IMR-90 (cell line): ENCODE measurements around the gene PCSK6. TPM values are rescaled to one million over a fixed set of nuclear protein-coding genes. Genes with fewer than 3 reads are reported as not detected.

ENCODE experiments used
- ATAC-seq: fragments of 200-7000 bp; cut with Tn5 transposase; 2 replicates; pipeline ENCODE4 v1.9.1; 2020; ENCODE audit warnings: low read depth, mild to moderate bottlenecking, moderate library complexity
- BruUV-seq: library from RNA; stranded (reverse); fragments of 400-500 nt; replicated peaks from 2 replicates; lab custom pipeline; 2021; lab: Mats Ljungman, UMichigan
- CTCF ChIA-PET: fragments of 300-600 bp; formaldehyde crosslinking; extraction: SDS; loops from one replicate; lab custom pipeline; 2021; ENCODE audit warnings: antibody characterized with exemption; lab: Yijun Ruan, JAX
- POLR2A ChIA-PET: fragments of 300-600 bp; sonication (Branson Sonifier 250); formaldehyde crosslinking; loops from one replicate; lab custom pipeline; 2022; ENCODE audit warnings: antibody characterized with exemption; ENCODE audit not compliant: unreplicated experiment; lab: Charles Lee
- DNase-seq: peaks from one replicate; pipeline ENCODE4 v3.0.0; 2013
- H2AFZ ChIP-seq: replicated peaks from 2 replicates; pipeline ENCODE3; 2013; ENCODE audit warnings: low read length, mild to moderate bottlenecking; ENCODE audit not compliant: poor library complexity
- H2AK5ac ChIP-seq: 2 replicates; pipeline ENCODE4 v1.6.1; 2013; ENCODE audit warnings: low read depth, low read length, inconsistent platforms
- H2AK9ac ChIP-seq: replicated peaks from 2 replicates; pipeline ENCODE3; 2013; ENCODE audit warnings: mild to moderate bottlenecking, low read depth, low read length, moderate library complexity; ENCODE audit not compliant: poor library complexity
- H2BK120ac ChIP-seq: 2 replicates; pipeline ENCODE4 v1.6.1; 2013; ENCODE audit warnings: low read depth, low read length, inconsistent platforms
- H2BK15ac ChIP-seq: 3 replicates; pipeline ENCODE4 v1.6.1; 2013; ENCODE audit warnings: low read depth, low read length, inconsistent platforms
- H2BK20ac ChIP-seq: 2 replicates; pipeline ENCODE4 v1.6.1; 2013; ENCODE audit warnings: low read depth, mild to moderate bottlenecking, inconsistent platforms, low read length, moderate library complexity
- H2BK5ac ChIP-seq: 2 replicates; pipeline ENCODE4 v1.6.1; 2013; ENCODE audit warnings: mild to moderate bottlenecking, low read depth, low read length, inconsistent platforms; ENCODE audit not compliant: poor library complexity, severe bottlenecking
- H3K14ac ChIP-seq: replicated peaks from 2 replicates; pipeline ENCODE4 v1.6.1; 2013; ENCODE audit warnings: low read depth, low read length, inconsistent platforms
- H3K18ac ChIP-seq: 2 replicates; pipeline ENCODE4 v1.6.1; 2013; ENCODE audit warnings: low read depth, low read length, control low read depth
- H3K23ac ChIP-seq: 2 replicates; pipeline ENCODE4 v1.6.1; 2013; ENCODE audit warnings: low read depth, low read length, inconsistent platforms
- H3K27ac ChIP-seq: 2 replicates; pipeline ENCODE4 v1.5.1; 2013; ENCODE audit warnings: mild to moderate bottlenecking, control low read depth, low read length; ENCODE audit not compliant: insufficient read depth
- H3K27me3 ChIP-seq: 2 replicates; pipeline ENCODE4 v1.6.1; 2013; ENCODE audit warnings: low read length; ENCODE audit not compliant: control insufficient read depth, insufficient read depth
- H3K36me3 ChIP-seq: 2 replicates; pipeline ENCODE4 v1.6.1; 2013; ENCODE audit warnings: low read length, mixed read lengths; ENCODE audit not compliant: control insufficient read depth, insufficient read depth
- H3K4ac ChIP-seq: 2 replicates; pipeline ENCODE4 v1.6.1; 2013; ENCODE audit warnings: low read depth, low read length, inconsistent platforms
- H3K4me1 ChIP-seq: 2 replicates; pipeline ENCODE4 v1.6.1; 2013; ENCODE audit warnings: low read length, mixed read lengths; ENCODE audit not compliant: control insufficient read depth, insufficient read depth
- H3K4me2 ChIP-seq: 2 replicates; pipeline ENCODE4 v1.6.1; 2013; ENCODE audit warnings: low read depth, mild to moderate bottlenecking, control low read depth, low read length, moderate library complexity
- H3K4me3 ChIP-seq: 2 replicates; pipeline ENCODE4 v1.5.1; 2013; ENCODE audit warnings: low read depth, mild to moderate bottlenecking, control low read depth, low read length, moderate library complexity; ENCODE audit not compliant: insufficient read depth
- H3K56ac ChIP-seq: 2 replicates; pipeline ENCODE4 v1.6.1; 2013; ENCODE audit warnings: low read length, inconsistent platforms; ENCODE audit not compliant: insufficient read depth; ENCODE audit errors: extremely low read depth
- H3K79me1 ChIP-seq, 2 experiments: 2 replicates each; pipeline ENCODE4 v1.6.1; 2013; ENCODE audit warnings: low read length in 2 of 2, inconsistent platforms in 1 of 2, low read depth in 1 of 2
- H3K9ac ChIP-seq: 2 replicates; pipeline ENCODE4 v1.6.1; 2013; ENCODE audit warnings: low read depth, low read length, control low read depth
- H3K9me1 ChIP-seq: 2 replicates; pipeline ENCODE4 v1.6.1; 2013; ENCODE audit warnings: low read length, inconsistent platforms; ENCODE audit not compliant: insufficient read depth
- H3K9me3 ChIP-seq: 2 replicates; pipeline ENCODE4 v1.6.1; 2013; ENCODE audit warnings: low read length; ENCODE audit not compliant: control insufficient read depth, insufficient read depth
- H4K20me1 ChIP-seq: 2 replicates; pipeline ENCODE4 v1.6.1; 2013; ENCODE audit warnings: low read length, inconsistent platforms; ENCODE audit not compliant: insufficient read depth
- H4K5ac ChIP-seq: 2 replicates; pipeline ENCODE4 v1.6.1; 2013; ENCODE audit warnings: mild to moderate bottlenecking, low read depth, low read length, control low read depth
- H4K8ac ChIP-seq, 2 experiments: 2 replicates each; pipeline ENCODE4 v1.6.1; 2013; ENCODE audit warnings: low read depth in 2 of 2, low read length in 2 of 2, control low read depth in 1 of 2, inconsistent platforms in 1 of 2
- H4K91ac ChIP-seq: 2 replicates; pipeline ENCODE4 v1.6.1; 2013; ENCODE audit warnings: low read depth, low read length, inconsistent platforms; ENCODE audit not compliant: insufficient read depth
- BHLHE40 ChIP-seq: fragments of 150-350 bp; IDR thresholded peaks from 2 replicates; pipeline ENCODE4 v1.6.1; 2016; ENCODE audit warnings: mild to moderate bottlenecking, low read depth, low read length
- CHD1 ChIP-seq: IDR thresholded peaks from 2 replicates; pipeline ENCODE4 v1.6.1; 2012; ENCODE audit warnings: low read depth, low read length, improper control_type of control experiment
- MAFK ChIP-seq: IDR thresholded peaks from 2 replicates; pipeline ENCODE4 v1.6.1; 2012; ENCODE audit warnings: low read depth, low read length, improper control_type of control experiment
- MAZ ChIP-seq: IDR thresholded peaks from 2 replicates; pipeline ENCODE4 v1.6.1; 2012; ENCODE audit warnings: low read depth, mild to moderate bottlenecking, low read length, improper control_type of control experiment, moderate library complexity, borderline replicate concordance
- MXI1 ChIP-seq: IDR thresholded peaks from 2 replicates; pipeline ENCODE4 v1.6.1; 2012; ENCODE audit warnings: low read depth, mild to moderate bottlenecking, low read length, moderate library complexity, borderline replicate concordance
- RAD21 ChIP-seq: IDR thresholded peaks from 2 replicates; pipeline ENCODE4 v1.6.1; 2012; ENCODE audit warnings: low read length, improper control_type of control experiment
- RCOR1 ChIP-seq: IDR thresholded peaks from 2 replicates; pipeline ENCODE4 v1.6.1; 2012; ENCODE audit warnings: mild to moderate bottlenecking, low read length, improper control_type of control experiment; ENCODE audit not compliant: insufficient replicate concordance
- RFX5 ChIP-seq: IDR thresholded peaks from 2 replicates; pipeline ENCODE4 v1.8.0; 2012; ENCODE audit warnings: low read depth, mild to moderate bottlenecking, low read length, moderate library complexity
- SMC3 ChIP-seq: fragments of 150-350 bp; IDR thresholded peaks from 2 replicates; pipeline ENCODE4 v1.6.1; 2016; ENCODE audit warnings: low read depth, mild to moderate bottlenecking, antibody characterized with exemption, low read length, moderate library complexity
- whole genome bisulfite sequencing, 2 experiments: methylation state at CpG; one replicate each; pipeline versions ENCODE4 v1.1.5 to v1.1.7; 2013; ENCODE audit warnings: missing lambda C conversion rate in 2 of 2; ENCODE audit not compliant: insufficient read length in 1 of 2; ENCODE audit errors: extremely low coverage in 2 of 2; 5-methylcytosine and 5-hydroxymethylcytosine counted together
- dilution Hi-C: fragments of 300-500 bp; cut with HindIII; formaldehyde crosslinking; loops from one replicate; pipeline ENCODE4 v1.14.3; 2018; ENCODE audit warnings: low sequenced_read_pairs; ENCODE audit not compliant: unreplicated experiment
- in situ Hi-C: fragments of 300-500 bp; cut with MboI; formaldehyde crosslinking; loops from 3 replicates; pipeline ENCODE4 v1.14.3; 2019; ENCODE audit warnings: low sequenced_read_pairs, inconsistent platforms, mixed read lengths
- intact Hi-C: fragments of 100-400 bp; cut with micrococcal nuclease; formaldehyde crosslinking; loops from 2 replicates; pipeline ENCODE4 v1.10.0; 2022
- polyA plus RNA-seq, 3 experiments: library from polyadenylated mRNA; depleted of rRNA; stranded (reverse); fragments of >200 nt; gene quantifications; 2 replicates each; pipeline ENCODE4 v1.2.3, GENCODE V29; 2012; ENCODE audit warnings: low replicate concordance in 1 of 3
- total RNA-seq: library from RNA; depleted of rRNA; stranded (reverse); fragments of >200 nt; gene quantifications from 2 replicates; pipeline ENCODE4 v1.2.3, GENCODE V29; 2012
- TF ChIP-seq, protein P1 (sequence below): fragments of 150-350 bp; IDR thresholded peaks from 2 replicates; pipeline ENCODE4 v1.6.1; 2017; ENCODE audit warnings: mild to moderate bottlenecking, antibody characterized with exemption, low read length, low read depth

The PCSK6 gene
- total and polyA plus RNA-seq, 2 of the 4 experiments (the other 2 are of a cell fraction) = not detected

DNA sequence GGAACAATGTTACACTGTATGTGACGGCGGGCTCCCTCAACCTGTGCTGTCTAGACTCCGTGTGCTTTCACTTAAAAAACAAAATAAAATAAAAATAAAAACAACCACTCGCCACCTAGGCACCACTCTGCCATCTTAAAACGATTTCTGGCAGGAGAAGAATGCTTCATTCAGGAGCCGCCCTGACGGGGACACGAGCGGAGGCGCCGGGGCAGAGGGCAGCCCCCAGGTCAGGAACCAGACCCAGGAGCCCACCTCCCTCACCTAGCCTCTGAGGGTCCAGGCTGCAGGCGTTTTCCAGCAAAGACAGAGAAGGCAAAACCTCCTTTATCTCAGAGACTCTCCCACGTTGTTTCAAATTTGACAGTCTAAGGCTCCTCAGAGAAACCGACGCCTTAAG lies 109.4 kb downstream of the PCSK6 start:
- WGBS, 2 experiments = 50% methylated on average over 1 of the region's 15 CpGs; no CpG with 5 or more reads in 1 of the 2 experiments
- H2AK9ac ChIP-seq = no peak overlapping the region
- no peak overlapping the region for H4K91ac ChIP-seq
- in situ Hi-C loops = no loop called here
- no peak overlapping the region for H2BK5ac ChIP-seq
- no peak overlapping the region for H2BK20ac ChIP-seq
- H2AFZ ChIP-seq = no peak overlapping the region
- no TSS peak for BruUV-seq
- no peak overlapping the region for H2AK5ac ChIP-seq
- intact Hi-C loops = no loop called here
- H3K9ac ChIP-seq = no peak overlapping the region
- ChIA-PET POLR2A (no interaction called here), CTCF (no interaction called here)
- no peak overlapping the region for H4K5ac ChIP-seq
- no peak overlapping the region for H3K56ac ChIP-seq
- no peak overlapping the region for H3K4me2 ChIP-seq
- no peak overlapping the region for H3K27ac ChIP-seq
- H3K4me1 ChIP-seq = no peaks in the 10 kb centered on the region
- H3K9me3 ChIP-seq = no peaks in the 10 kb centered on the region
- H2BK120ac ChIP-seq = no peak overlapping the region
- TF ChIP-seq MAFK (no peak), RCOR1 (no peak), MXI1 (no peak), BHLHE40 (no peak), SMC3 (no peak), RFX5 (no peak), RAD21 (no peak), CHD1 (no peak), MAZ (no peak)
- TF ChIP-seq, protein P1, sequence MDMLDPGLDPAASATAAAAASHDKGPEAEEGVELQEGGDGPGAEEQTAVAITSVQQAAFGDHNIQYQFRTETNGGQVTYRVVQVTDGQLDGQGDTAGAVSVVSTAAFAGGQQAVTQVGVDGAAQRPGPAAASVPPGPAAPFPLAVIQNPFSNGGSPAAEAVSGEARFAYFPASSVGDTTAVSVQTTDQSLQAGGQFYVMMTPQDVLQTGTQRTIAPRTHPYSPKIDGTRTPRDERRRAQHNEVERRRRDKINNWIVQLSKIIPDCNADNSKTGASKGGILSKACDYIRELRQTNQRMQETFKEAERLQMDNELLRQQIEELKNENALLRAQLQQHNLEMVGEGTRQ = no peak
- H4K8ac ChIP-seq = no peak overlapping the region
- H3K4ac ChIP-seq = no peak overlapping the region
- no peaks in the 10 kb centered on the region for H3K9me1 ChIP-seq
- no peaks in the 10 kb centered on the region for H3K79me1 ChIP-seq
- no peaks in the 10 kb centered on the region for H3K36me3 ChIP-seq
- no peak overlapping the region for H3K4me3 ChIP-seq
- H3K14ac ChIP-seq = no peak overlapping the region
- peaks cover 26% of the 10 kb centered on the region for H3K27me3 ChIP-seq
- DNase-seq (no peak), ATAC-seq (no peak)
- H2BK15ac ChIP-seq = no peak overlapping the region
- no peak overlapping the region for H3K18ac ChIP-seq
- no peak overlapping the region for H3K23ac ChIP-seq
- dilution Hi-C loops = no loop called here
- H4K20me1 ChIP-seq = no peaks in the 10 kb centered on the region
